Neural progenitor cell (in vitro differentiated cells): Measurements from ENCODE around the gene PTPRN2. TPM values are rescaled to one million over a fixed set of nuclear protein-coding genes. Genes with fewer than 3 reads are reported as not detected.

Source experiments
- DNase-seq: peaks from one replicate; pipeline ENCODE4 v3.0.0-alpha.2; 2016; ENCODE audit warnings: low spot score
- H2AFZ ChIP-seq: fragments of 200-600 bp; sonication (generic); replicated peaks from 2 replicates; pipeline ENCODE4 v1.6.1; 2016; ENCODE audit warnings: antibody characterized with exemption
- H3F3A ChIP-seq: fragments of 200-600 bp; sonication (generic); 2 replicates; pipeline ENCODE4 v1.6.1; 2016; ENCODE audit warnings: antibody characterized with exemption, low read depth
- H3K27ac ChIP-seq: fragments of 200-600 bp; sonication (generic); 2 replicates; pipeline ENCODE4 v1.5.1; 2016; ENCODE audit warnings: mild to moderate bottlenecking
- H3K27me3 ChIP-seq: fragments of 200-600 bp; sonication (generic); 2 replicates; pipeline ENCODE4 v1.6.1; 2016; ENCODE audit warnings: mild to moderate bottlenecking, moderate library complexity
- H3K36me3 ChIP-seq: fragments of 200-600 bp; sonication (generic); 2 replicates; pipeline ENCODE4 v1.5.1; 2016
- H3K4me1 ChIP-seq: fragments of 200-600 bp; sonication (generic); 2 replicates; pipeline ENCODE4 v1.6.1; 2016; ENCODE audit warnings: mixed run types
- H3K4me2 ChIP-seq: fragments of 200-600 bp; sonication (generic); 2 replicates; pipeline ENCODE4 v1.6.1; 2016
- H3K4me3 ChIP-seq: fragments of 200-600 bp; sonication (generic); 2 replicates; pipeline ENCODE4 v1.5.1; 2016
- H3K79me2 ChIP-seq: fragments of 200-600 bp; sonication (generic); 2 replicates; pipeline ENCODE4 v1.6.1; 2016; ENCODE audit warnings: low read depth
- H3K9ac ChIP-seq: fragments of 200-600 bp; sonication (generic); 2 replicates; pipeline ENCODE4 v1.6.1; 2016
- H3K9me3 ChIP-seq: fragments of 200-600 bp; sonication (generic); 2 replicates; pipeline ENCODE4 v1.5.1; 2016; ENCODE audit warnings: low read depth
- H4K20me1 ChIP-seq: fragments of 200-600 bp; sonication (generic); 2 replicates; pipeline ENCODE4 v1.6.1; 2016; ENCODE audit warnings: low read depth
- H3K27ac Mint-ChIP-seq: 3 replicates; pipeline ENCODE4 v1.8.0; 2021; ENCODE audit warnings: mixed read lengths
- H3K27me3 Mint-ChIP-seq: 2 replicates; pipeline ENCODE4 v1.8.0; 2022; ENCODE audit warnings: low read depth, mild to moderate bottlenecking, inconsistent platforms, moderate library complexity, mixed read lengths; ENCODE audit not compliant: insufficient read depth
- H3K36me3 Mint-ChIP-seq: 3 replicates; pipeline ENCODE4 v1.8.0; 2021; ENCODE audit warnings: mixed read lengths
- H3K4me1 Mint-ChIP-seq: 3 replicates; pipeline ENCODE4 v1.8.0; 2021; ENCODE audit warnings: mixed read lengths
- H3K4me3 Mint-ChIP-seq: 3 replicates; pipeline ENCODE4 v1.8.0; 2021; ENCODE audit warnings: mild to moderate bottlenecking, moderate library complexity, mixed read lengths
- H3K9me3 Mint-ChIP-seq: 3 replicates; pipeline ENCODE4 v1.8.0; 2020; ENCODE audit warnings: mixed read lengths
- CTCF ChIP-seq: fragments of 200-600 bp; sonication (generic); IDR thresholded peaks from 2 replicates; pipeline ENCODE4 v1.5.1; 2017; ENCODE audit warnings: antibody characterized with exemption, mild to moderate bottlenecking
- EZH2 ChIP-seq: fragments of 200-600 bp; sonication (generic); IDR thresholded peaks from 2 replicates; pipeline ENCODE4 v1.6.1; 2017; ENCODE audit warnings: antibody characterized with exemption, mild to moderate bottlenecking, moderate library complexity
- EZH2phosphoT487 ChIP-seq: fragments of 200-600 bp; sonication (generic); IDR thresholded peaks from 2 replicates; pipeline ENCODE4 v1.6.1; 2017; ENCODE audit warnings: antibody characterized with exemption
- total RNA-seq: library from RNA; depleted of rRNA; stranded (reverse); fragments of >200 nt; gene quantifications from 2 replicates; pipeline ENCODE4 v1.2.3, GENCODE V29; 2015; ENCODE audit warnings: low replicate concordance

PTPRN2 gene
- total RNA-seq, 1 donor from 2014 or later = 3.0 TPM

GRCh38 chr7:157567666-157568065 lies 1020.0 kb downstream of the PTPRN2 start:
- Histone ChIP-seq H3K79me2 (no peaks in the 10 kb centered on the region), H3K27ac (no peak overlapping the region), H3K27me3 (peaks cover 23% of the 10 kb centered on the region), H3K36me3 (no peaks in the 10 kb centered on the region), H4K20me1 (peaks cover 3% of the 10 kb centered on the region), H3K4me2 (no peak overlapping the region), H3F3A (peaks cover 12% of the 10 kb centered on the region), H3K4me3 (no peak overlapping the region), H2AFZ (no peak overlapping the region), H3K4me1 (peaks cover 30% of the 10 kb centered on the region), H3K9me3 (no peaks in the 10 kb centered on the region), H3K9ac (no peak overlapping the region)
- Mint-ChIP-seq H3K36me3 (peaks cover 48% of the 10 kb centered on the region), H3K27ac (peak overlapping the region; percentile 97), H3K4me3 (peak overlapping the region; percentile 70), H3K9me3 (peaks cover 5% of the 10 kb centered on the region), H3K27me3 (peaks cover 4% of the 10 kb centered on the region), H3K4me1 (peaks cover 71% of the 10 kb centered on the region)
- no peak for TF ChIP-seq EZH2phosphoT487
- TF ChIP-seq CTCF = no peak
- no peak for TF ChIP-seq EZH2
- DNase-seq = no peak

- peaks cover 12% of the 10 kb centered on the region for H3F3A ChIP-seq
- peaks cover 5% of the 10 kb centered on the region for H3K9me3 Mint-ChIP-seq
- no peak for DNase-seq
- no peak overlapping the region for H3K9ac ChIP-seq
- H3K4me3 ChIP-seq = no peak overlapping the region
- no peak overlapping the region for H3K4me2 ChIP-seq
- peak overlapping the region; percentile 97 for H3K27ac Mint-ChIP-seq
- peaks cover 23% of the 10 kb centered on the region for H3K27me3 ChIP-seq
- peaks cover 30% of the 10 kb centered on the region for H3K4me1 ChIP-seq
- TF ChIP-seq EZH2 = no peak
- TF ChIP-seq CTCF = no peak
- no peak for TF ChIP-seq EZH2phosphoT487
- no peak overlapping the region for H2AFZ ChIP-seq
- peaks cover 3% of the 10 kb centered on the region for H4K20me1 ChIP-seq
- H3K27me3 Mint-ChIP-seq = peaks cover 4% of the 10 kb centered on the region
- H3K4me3 Mint-ChIP-seq = peak overlapping the region; percentile 28
- peaks cover 39% of the 10 kb centered on the region for H3K36me3 Mint-ChIP-seq
- H3K79me2 ChIP-seq = no peaks in the 10 kb centered on the region
- peak overlapping the region; percentile 14 for H3K27ac ChIP-seq
- H3K9me3 ChIP-seq = no peaks in the 10 kb centered on the region
- H3K36me3 ChIP-seq = no peaks in the 10 kb centered on the region
- H3K4me1 Mint-ChIP-seq = peaks cover 64% of the 10 kb centered on the region
Measured at GRCh38 chr7:157566631-157567006, 1021.0 kb downstream of the PTPRN2 start.

GRCh38 chr7:157565981-157566630 lies 1021.5 kb downstream of the PTPRN2 start:
- Histone ChIP-seq H3K36me3 (no peaks in the 10 kb centered on the region), H3K4me1 (peaks cover 30% of the 10 kb centered on the region), H3K79me2 (no peaks in the 10 kb centered on the region), H3K4me3 (no peak overlapping the region), H4K20me1 (peaks cover 3% of the 10 kb centered on the region), H3K9ac (no peak overlapping the region), H2AFZ (no peak overlapping the region), H3F3A (peaks cover 12% of the 10 kb centered on the region), H3K27ac (peak overlapping the region; percentile 14), H3K9me3 (no peaks in the 10 kb centered on the region), H3K4me2 (no peak overlapping the region), H3K27me3 (peaks cover 23% of the 10 kb centered on the region)
- peak; percentile 56 for DNase-seq
- Mint-ChIP-seq H3K4me1 (peaks cover 62% of the 10 kb centered on the region), H3K4me3 (no peak overlapping the region), H3K27ac (peak overlapping the region; percentile 97), H3K9me3 (peaks cover 5% of the 10 kb centered on the region), H3K36me3 (peaks cover 38% of the 10 kb centered on the region), H3K27me3 (peaks cover 4% of the 10 kb centered on the region)
- TF ChIP-seq EZH2phosphoT487 (no peak), CTCF (no peak), EZH2 (no peak)
